Measurements from ENCODE around the gene GLRX5.

Gene GLRX5

GRCh38 chr14:95534299-95535225 is at the start of gene GLRX5:
Gene GLRX5, plus strand, starts transcription at chr14:95535050. Its CDS starts 40 bp downstream, at chr14:95535090.
- Histone ChIP-seq H3K36me3 (ENCODE audit: insufficient read depth, low read length) (no peaks in the 10 kb centered on the region), H3K9me3 (ENCODE audit: low read length) (no peaks in the 10 kb centered on the region), H3K4me3 (ENCODE audit: low read depth in 1 of 2, low read length in 2 of 2) (peak within 1 kb of the TSS; percentile 80 to 95), H3K27ac (ENCODE audit: low read depth, low read length) (peak within 1 kb of the TSS; percentile 86), H3K9ac (ENCODE audit: low read length) (peak within 1 kb of the TSS; percentile 82), H3K4me1 (ENCODE audit: insufficient read depth, low read length) (peaks cover 34% of the 10 kb centered on the region), H3K27me3 (ENCODE audit: control insufficient read depth in 1 of 2, insufficient read depth in 2 of 2, low read length in 2 of 2) (no peaks in the 10 kb centered on the region)

- H3K4me1 ChIP-seq (ENCODE audit: insufficient read depth, low read length): peaks cover 36% of the 10 kb centered on the region
- H3K9ac ChIP-seq (ENCODE audit: low read length): no peak overlapping the region
- H3K36me3 ChIP-seq (ENCODE audit: insufficient read depth, low read length): no peaks in the 10 kb centered on the region
- H3K27me3 ChIP-seq (ENCODE audit: control insufficient read depth in 1 of 2, insufficient read depth in 2 of 2, low read length in 2 of 2): no peaks in the 10 kb centered on the region
- no peaks in the 10 kb centered on the region for H3K9me3 ChIP-seq (ENCODE audit: low read length)
- no peak overlapping the region for H3K27ac ChIP-seq (ENCODE audit: low read depth, low read length)
- H3K4me3 ChIP-seq (ENCODE audit: low read depth in 1 of 2, low read length in 2 of 2): no peak overlapping the region
Observed at GRCh38 chr14:95485222-95485819, 49.5 kb upstream of the GLRX5 start.

DNA sequence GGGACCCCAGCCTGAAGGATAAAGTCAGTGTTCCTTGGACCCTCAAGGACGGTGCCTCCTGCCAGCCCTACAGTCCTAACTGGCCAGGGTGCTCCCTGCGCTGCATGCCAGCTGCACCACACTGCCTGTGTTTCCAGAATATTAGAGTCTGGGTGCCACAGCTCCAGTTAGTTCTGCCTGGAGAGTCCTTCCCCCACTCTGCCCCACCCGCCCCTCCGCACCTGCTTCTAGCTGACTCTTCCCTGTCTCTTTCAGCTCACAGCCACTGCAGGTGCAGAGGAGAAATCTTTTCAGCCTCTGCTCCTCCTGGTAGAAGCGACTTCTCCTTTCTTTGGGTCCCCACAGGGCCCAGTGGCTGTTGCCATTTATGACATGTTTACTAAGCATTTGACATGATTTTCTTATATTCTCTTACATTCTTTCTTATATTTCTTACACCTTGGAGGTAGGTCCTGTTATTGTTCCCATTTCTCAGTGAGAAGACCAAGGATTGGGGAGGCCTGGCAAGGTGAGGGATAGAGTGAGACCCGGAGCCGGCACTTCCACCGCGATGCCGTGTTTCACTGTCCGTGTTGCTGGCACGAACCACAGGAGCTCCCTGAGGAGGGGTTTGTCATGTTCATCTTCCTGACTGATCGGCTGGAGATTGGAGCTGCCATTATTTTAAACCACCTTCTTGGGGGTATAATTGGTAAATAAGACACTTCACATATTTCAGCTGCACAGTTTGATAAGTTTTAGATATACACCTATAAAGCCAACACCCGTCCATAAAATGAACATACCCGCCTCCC is 47.8 kb upstream of the GLRX5 start:
- H3K4me1 ChIP-seq (ENCODE audit: insufficient read depth, low read length): peaks cover 41% of the 10 kb centered on the region

GRCh38 chr14:95487669-95488084 is 47.2 kb upstream of the GLRX5 start:
- H3K9ac ChIP-seq (ENCODE audit: low read length): no peak overlapping the region
- no peaks in the 10 kb centered on the region for H3K9me3 ChIP-seq (ENCODE audit: low read length)
- H3K4me1 ChIP-seq (ENCODE audit: insufficient read depth, low read length): peaks cover 41% of the 10 kb centered on the region
- no peaks in the 10 kb centered on the region for H3K27me3 ChIP-seq (ENCODE audit: control insufficient read depth in 1 of 2, insufficient read depth in 2 of 2, low read length in 2 of 2)
- H3K36me3 ChIP-seq (ENCODE audit: insufficient read depth, low read length): no peaks in the 10 kb centered on the region
- H3K4me3 ChIP-seq (ENCODE audit: low read depth in 1 of 2, low read length in 2 of 2): no peak overlapping the region
- H3K27ac ChIP-seq (ENCODE audit: low read depth, low read length): no peak overlapping the region

More for the DNA sequence above, 47.8 kb upstream of the GLRX5 start:
- Histone ChIP-seq H3K9ac (ENCODE audit: low read length) (no peak overlapping the region), H3K27ac (ENCODE audit: low read depth, low read length) (no peak overlapping the region), H3K9me3 (ENCODE audit: low read length) (no peaks in the 10 kb centered on the region), H3K27me3 (ENCODE audit: control insufficient read depth in 1 of 2, insufficient read depth in 2 of 2, low read length in 2 of 2) (no peaks in the 10 kb centered on the region), H3K4me3 (ENCODE audit: low read depth in 1 of 2, low read length in 2 of 2) (no peak overlapping the region), H3K36me3 (ENCODE audit: insufficient read depth, low read length) (no peaks in the 10 kb centered on the region)

GRCh38 chr14:95488376-95489213 is 46.3 kb upstream of the GLRX5 start:
- Histone ChIP-seq H3K4me3 (ENCODE audit: low read depth in 1 of 2, low read length in 2 of 2) (no peak overlapping the region), H3K27me3 (ENCODE audit: control insufficient read depth in 1 of 2, insufficient read depth in 2 of 2, low read length in 2 of 2) (no peaks in the 10 kb centered on the region), H3K9ac (ENCODE audit: low read length) (no peak overlapping the region), H3K36me3 (ENCODE audit: insufficient read depth, low read length) (no peaks in the 10 kb centered on the region), H3K9me3 (ENCODE audit: low read length) (no peaks in the 10 kb centered on the region), H3K27ac (ENCODE audit: low read depth, low read length) (no peak overlapping the region), H3K4me1 (ENCODE audit: insufficient read depth, low read length) (peaks cover 32% of the 10 kb centered on the region)

- no peaks in the 10 kb centered on the region for H3K36me3 ChIP-seq (ENCODE audit: insufficient read depth, low read length)
- no peaks in the 10 kb centered on the region for H3K27me3 ChIP-seq (ENCODE audit: control insufficient read depth in 1 of 2, insufficient read depth in 2 of 2, low read length in 2 of 2)
- H3K9ac ChIP-seq (ENCODE audit: low read length): no peak overlapping the region
- H3K4me3 ChIP-seq (ENCODE audit: low read depth in 1 of 2, low read length in 2 of 2): no peak overlapping the region
- H3K4me1 ChIP-seq (ENCODE audit: insufficient read depth, low read length): peaks cover 24% of the 10 kb centered on the region
- no peak overlapping the region for H3K27ac ChIP-seq (ENCODE audit: low read depth, low read length)
- H3K9me3 ChIP-seq (ENCODE audit: low read length): no peaks in the 10 kb centered on the region
Observed at GRCh38 chr14:95489214-95490137, 45.4 kb upstream of the GLRX5 start.

DNA sequence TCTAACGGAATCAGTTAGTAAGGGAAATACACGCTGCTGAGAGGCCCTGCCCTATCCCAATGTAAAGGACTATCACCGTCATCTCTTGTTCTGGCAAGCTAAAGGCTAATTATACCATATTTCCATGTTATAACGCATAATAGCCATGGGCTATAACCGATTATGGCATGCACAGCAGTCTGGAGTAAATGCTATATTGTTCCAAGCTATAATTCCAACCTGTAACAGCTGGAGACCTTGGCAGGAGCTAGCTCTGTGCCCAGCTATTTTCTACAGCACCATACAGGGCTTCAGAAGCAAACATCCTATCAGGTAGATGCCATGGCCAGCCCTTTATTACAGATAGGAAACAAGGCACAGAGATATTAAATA is 44.7 kb upstream of the GLRX5 start:
- H3K4me3 ChIP-seq (ENCODE audit: low read depth in 1 of 2, low read length in 2 of 2): no peak overlapping the region
- no peaks in the 10 kb centered on the region for H3K9me3 ChIP-seq (ENCODE audit: low read length)
- peaks cover 24% of the 10 kb centered on the region for H3K4me1 ChIP-seq (ENCODE audit: insufficient read depth, low read length)
- H3K27ac ChIP-seq (ENCODE audit: low read depth, low read length): no peak overlapping the region
- no peak overlapping the region for H3K9ac ChIP-seq (ENCODE audit: low read length)
- H3K36me3 ChIP-seq (ENCODE audit: insufficient read depth, low read length): no peaks in the 10 kb centered on the region
- H3K27me3 ChIP-seq (ENCODE audit: control insufficient read depth in 1 of 2, insufficient read depth in 2 of 2, low read length in 2 of 2): no peaks in the 10 kb centered on the region

DNA sequence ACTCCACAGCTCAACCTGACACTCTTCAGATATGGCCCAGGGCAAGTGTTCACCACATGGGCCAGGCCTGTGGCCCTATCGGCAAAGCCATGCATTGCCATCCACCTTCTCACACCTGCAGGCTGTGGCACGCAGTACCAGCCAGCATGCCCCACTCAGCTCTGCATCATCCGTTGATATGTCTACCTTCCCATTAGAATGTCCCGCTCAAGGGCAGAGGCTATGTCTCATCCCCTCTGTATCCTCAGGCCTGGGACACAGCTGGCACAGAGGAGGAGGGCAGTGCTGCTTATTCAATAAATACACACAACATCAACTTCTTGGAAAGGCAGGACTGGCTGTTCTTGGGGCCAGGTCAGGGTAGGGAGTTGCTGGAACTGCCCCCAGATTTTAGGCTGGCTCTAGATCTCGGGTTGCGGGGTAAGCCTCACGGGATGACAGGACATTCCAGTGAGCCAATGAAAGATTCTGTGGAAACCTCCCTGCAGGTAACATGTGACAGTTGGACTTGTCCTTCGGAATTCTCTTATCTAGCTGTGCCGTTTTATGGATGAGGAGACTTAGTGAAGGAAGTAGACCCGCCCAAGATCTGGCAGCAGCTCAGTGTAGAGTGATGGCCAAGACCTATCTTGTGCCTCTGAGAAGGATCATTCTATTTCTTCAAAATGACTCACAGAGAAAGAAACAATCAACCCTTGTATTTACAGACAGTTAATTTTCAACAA is 44.0 kb upstream of the GLRX5 start:
- Histone ChIP-seq H3K27me3 (ENCODE audit: control insufficient read depth in 1 of 2, insufficient read depth in 2 of 2, low read length in 2 of 2) (no peaks in the 10 kb centered on the region), H3K36me3 (ENCODE audit: insufficient read depth, low read length) (no peaks in the 10 kb centered on the region), H3K27ac (ENCODE audit: low read depth, low read length) (no peak overlapping the region), H3K4me1 (ENCODE audit: insufficient read depth, low read length) (peaks cover 32% of the 10 kb centered on the region), H3K4me3 (ENCODE audit: low read depth in 1 of 2, low read length in 2 of 2) (no peak overlapping the region), H3K9ac (ENCODE audit: low read length) (no peak overlapping the region), H3K9me3 (ENCODE audit: low read length) (no peaks in the 10 kb centered on the region)

GRCh38 chr14:95491936-95492608 is 42.8 kb upstream of the GLRX5 start:
- H3K36me3 ChIP-seq (ENCODE audit: insufficient read depth, low read length): no peaks in the 10 kb centered on the region
- H3K4me3 ChIP-seq (ENCODE audit: low read depth in 1 of 2, low read length in 2 of 2): no peak overlapping the region
- H3K9me3 ChIP-seq (ENCODE audit: low read length): no peaks in the 10 kb centered on the region
- H3K27me3 ChIP-seq (ENCODE audit: control insufficient read depth in 1 of 2, insufficient read depth in 2 of 2, low read length in 2 of 2): no peaks in the 10 kb centered on the region
- no peak overlapping the region for H3K9ac ChIP-seq (ENCODE audit: low read length)
- no peak overlapping the region for H3K27ac ChIP-seq (ENCODE audit: low read depth, low read length)
- H3K4me1 ChIP-seq (ENCODE audit: insufficient read depth, low read length): peaks cover 44% of the 10 kb centered on the region

All from muscle layer of colon (tissue), 2 donors.